Fibroblast of lung (primary cell): ENCODE data around the gene CHST11.
"Not testable (repeated sequence)": the region's sequence is repeated elsewhere in the genome, so short reads cannot be mapped to it uniquely, and the experiment has no call there.

Experiments used
- CTCF ChIP-seq, 2 donors: IDR thresholded peaks in 1 of 2; conservative IDR thresholded peaks in 1 of 2; 1 replicate in 1 of 2; 2 replicates in 1 of 2; pipeline ENCODE4 v1.5.1; 2011 to 2012; ENCODE audit warnings: low read length in 2 of 2, control low read depth in 1 of 2, inconsistent platforms in 1 of 2, low read depth in 1 of 2, mild to moderate bottlenecking in 1 of 2
- EZH2 ChIP-seq: IDR thresholded peaks from 2 replicates; pipeline ENCODE4 v1.5.1; 2012; ENCODE audit warnings: low read length, control low read depth, mild to moderate bottlenecking; ENCODE audit errors: missing control alignments

GRCh38 chr12:104743753-104744548 is 287.2 kb downstream of the CHST11 start:
- not testable (repeated sequence) for TF ChIP-seq CTCF (conservative IDR thresholded peaks at IDR 0.05 in 1 of 2, IDR thresholded peaks at IDR 0.05 in 1 of 2; ENCODE audit: low read depth in 1 of 2, low read length in 2 of 2); EZH2
